Thyroid gland (tissue), 4 donors: ENCODE measurements around the gene TMX4. TPM values are rescaled to one million over a fixed set of nuclear protein-coding genes. Genes with fewer than 3 reads are reported as not detected.

ENCODE experiments used
- DNase-seq, 2 donors: peaks; one replicate each; pipeline ENCODE4 v3.0.0-alpha.2; 2019
- H3K27ac ChIP-seq, 3 donors: fragments of 200-600 bp; sonication (generic); 1 replicate in 2 of 3; 2 replicates in 1 of 3; pipeline ENCODE4 v1.5.1; 2016 to 2019; ENCODE audit warnings: mild to moderate bottlenecking in 1 of 3, moderate library complexity in 1 of 3
- H3K27me3 ChIP-seq: fragments of 200-600 bp; sonication (generic); one replicate; pipeline ENCODE4 v1.5.1; 2019
- H3K36me3 ChIP-seq, 2 donors: fragments of 200-600 bp; sonication (generic); one replicate each; pipeline ENCODE4 v1.5.1; 2016 to 2019
- H3K4me1 ChIP-seq, 2 donors: fragments of 200-600 bp; sonication (generic); one replicate each; pipeline ENCODE4 v1.5.1; 2017 to 2019
- H3K4me3 ChIP-seq, 3 donors: fragments of 200-600 bp; sonication (generic); replicated peaks in 1 of 3; 1 replicate in 2 of 3; 2 replicates in 1 of 3; pipeline ENCODE4 v1.5.1; 2016; ENCODE audit warnings: mild to moderate bottlenecking in 1 of 3
- H3K9me3 ChIP-seq: fragments of 200-600 bp; sonication (generic); one replicate; pipeline ENCODE4 v1.5.1; 2017
- POLR2A ChIP-seq, 2 donors: fragments of 450-650 bp; IDR thresholded peaks; one replicate each; pipeline ENCODE4 v1.6.1; 2017; ENCODE audit warnings: antibody characterized with exemption in 2 of 2, mild to moderate bottlenecking in 2 of 2, moderate library complexity in 1 of 2
- WGBS, 2 donors: methylation state at CpG; one replicate each; pipeline ENCODE4 v1.1.5; 2017; 5-methylcytosine and 5-hydroxymethylcytosine counted together
- intact Hi-C: fragments of 100-400 bp; cut with DNase I; formaldehyde crosslinking; loops from one replicate; pipeline ENCODE4 v1.15.1; 2023
- total RNA-seq, 4 donors: library from RNA; depleted of rRNA; stranded (reverse); fragments of >200 nt; gene quantifications; one replicate each; pipeline ENCODE4 v1.2.3, GENCODE V29; 2016
- TF ChIP-seq, protein P1 (sequence below), 6 experiments: fragments of 200-600 bp in 3 of 6; fragments of 450-650 bp in 3 of 6; sonication (generic) in 3 of 6; IDR thresholded peaks; one replicate each; pipeline ENCODE4 v1.5.1; 2016 to 2019; ENCODE audit warnings: antibody characterized with exemption in 6 of 6, mild to moderate bottlenecking in 2 of 6, inconsistent platforms in 1 of 6, moderate library complexity in 1 of 6

TMX4 gene
- total RNA-seq, 4 donors from 2014 or later: 49.0 to 63.8 (median 57.9) TPM

DNA sequence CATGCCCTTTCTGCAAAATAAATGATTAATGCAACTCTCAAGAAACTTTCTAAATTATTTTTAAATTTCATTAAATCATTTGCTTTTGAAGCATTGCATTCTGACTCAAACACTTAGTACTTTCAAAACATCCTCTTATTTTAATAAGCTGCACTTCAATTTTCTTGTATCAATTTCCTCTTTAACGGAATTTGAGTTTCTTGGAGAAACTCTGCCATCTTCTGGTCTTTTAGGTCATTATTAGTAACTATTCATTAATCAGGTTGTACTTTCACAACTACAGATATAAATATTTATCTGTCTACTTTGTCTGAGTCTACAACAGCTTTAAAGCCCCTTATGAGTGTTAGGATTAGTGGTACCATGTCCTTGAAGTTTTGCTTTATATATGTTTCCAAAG is 30.2 kb downstream of the TMX4 start:
- H3K27me3 ChIP-seq: no peaks in the 10 kb centered on the region
- H3K27ac ChIP-seq: no peak overlapping the region
- no peaks in the 10 kb centered on the region for H3K9me3 ChIP-seq
- H3K4me1 ChIP-seq: no peaks in the 10 kb centered on the region
- H3K4me3 ChIP-seq: no peak overlapping the region
- intact Hi-C loops: no loop called here
- 79 to 82% methylated on average over 1 of the region's 1 CpG for WGBS, 2 donors
- DNase-seq: no peak
- TF ChIP-seq, protein P1, sequence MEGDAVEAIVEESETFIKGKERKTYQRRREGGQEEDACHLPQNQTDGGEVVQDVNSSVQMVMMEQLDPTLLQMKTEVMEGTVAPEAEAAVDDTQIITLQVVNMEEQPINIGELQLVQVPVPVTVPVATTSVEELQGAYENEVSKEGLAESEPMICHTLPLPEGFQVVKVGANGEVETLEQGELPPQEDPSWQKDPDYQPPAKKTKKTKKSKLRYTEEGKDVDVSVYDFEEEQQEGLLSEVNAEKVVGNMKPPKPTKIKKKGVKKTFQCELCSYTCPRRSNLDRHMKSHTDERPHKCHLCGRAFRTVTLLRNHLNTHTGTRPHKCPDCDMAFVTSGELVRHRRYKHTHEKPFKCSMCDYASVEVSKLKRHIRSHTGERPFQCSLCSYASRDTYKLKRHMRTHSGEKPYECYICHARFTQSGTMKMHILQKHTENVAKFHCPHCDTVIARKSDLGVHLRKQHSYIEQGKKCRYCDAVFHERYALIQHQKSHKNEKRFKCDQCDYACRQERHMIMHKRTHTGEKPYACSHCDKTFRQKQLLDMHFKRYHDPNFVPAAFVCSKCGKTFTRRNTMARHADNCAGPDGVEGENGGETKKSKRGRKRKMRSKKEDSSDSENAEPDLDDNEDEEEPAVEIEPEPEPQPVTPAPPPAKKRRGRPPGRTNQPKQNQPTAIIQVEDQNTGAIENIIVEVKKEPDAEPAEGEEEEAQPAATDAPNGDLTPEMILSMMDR (IDR thresholded peaks at IDR 0.05): peak in 1 of 6 experiments; percentile 23
- no peak for TF ChIP-seq POLR2A (IDR thresholded peaks at IDR 0.05)
- peaks cover 0 to 4% of the 10 kb centered on the region in 2 donors for H3K36me3 ChIP-seq

DNA sequence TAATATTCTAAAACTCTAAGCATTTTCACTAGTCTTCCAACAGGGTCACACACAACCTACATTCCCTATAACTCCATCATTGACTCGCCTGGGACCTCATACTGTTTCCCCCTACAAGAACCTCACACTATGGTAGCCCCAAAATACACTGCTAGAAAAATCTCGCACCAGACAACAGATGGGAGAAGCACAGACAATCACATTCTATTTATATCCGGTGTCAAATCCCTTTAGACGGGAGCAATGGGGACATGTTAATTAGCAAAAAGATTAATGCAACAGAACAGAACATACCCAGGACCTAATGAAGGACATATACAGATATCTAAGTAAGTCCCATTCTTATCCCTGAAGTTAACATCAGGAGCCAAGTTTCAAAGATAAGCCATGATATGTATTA is 33.6 kb downstream of the TMX4 start:
- 98 to 99% methylated on average over 4 of the region's 4 CpGs for WGBS, 2 donors

DNA sequence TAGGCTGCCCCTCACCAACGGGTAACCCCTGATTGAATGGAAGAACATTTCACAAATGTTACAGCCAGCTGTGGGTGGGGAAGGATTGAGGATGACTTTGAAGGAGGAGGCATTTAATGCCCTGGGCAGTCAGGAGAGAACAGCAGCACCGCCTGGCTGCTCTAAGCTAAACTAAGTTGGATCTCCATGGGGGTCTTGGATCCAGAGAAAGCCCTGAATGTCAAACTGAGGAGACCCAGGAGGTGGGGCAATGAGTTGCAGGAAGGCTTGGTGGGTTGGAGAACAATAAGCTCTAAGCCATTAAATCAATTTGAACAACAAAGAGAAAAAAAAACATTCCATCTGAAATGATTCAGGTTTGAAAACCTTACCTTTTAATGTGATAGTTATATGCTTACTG is 35.4 kb downstream of the TMX4 start:
- Histone ChIP-seq H3K27ac (no peak overlapping the region), H3K27me3 (no peaks in the 10 kb centered on the region), H3K4me3 (no peak overlapping the region), H3K9me3 (no peaks in the 10 kb centered on the region), H3K4me1 (no peaks in the 10 kb centered on the region), H3K36me3 (peaks cover 6 to 24% of the 10 kb centered on the region in 2 donors)
- 93 to 96% methylated on average over 2 of the region's 2 CpGs for WGBS, 2 donors
- TF ChIP-seq, protein P1 (IDR thresholded peaks at IDR 0.05): no peak
- no peak for TF ChIP-seq POLR2A (IDR thresholded peaks at IDR 0.05)
- no peak for DNase-seq
- intact Hi-C loops: no loop called here

More for the DNA sequence above, 33.6 kb downstream of the TMX4 start:
- H3K36me3 ChIP-seq: peaks cover 9 to 24% of the 10 kb centered on the region in 2 donors
- TF ChIP-seq, protein P1 (IDR thresholded peaks at IDR 0.05): no peak
- no peak for TF ChIP-seq POLR2A (IDR thresholded peaks at IDR 0.05)
- no peak overlapping the region for H3K27ac ChIP-seq
- no peak for DNase-seq
- H3K27me3 ChIP-seq: no peaks in the 10 kb centered on the region
- intact Hi-C loops: no loop called here
- H3K4me3 ChIP-seq: no peak overlapping the region
- no peaks in the 10 kb centered on the region for H3K9me3 ChIP-seq
- no peaks in the 10 kb centered on the region for H3K4me1 ChIP-seq

DNA sequence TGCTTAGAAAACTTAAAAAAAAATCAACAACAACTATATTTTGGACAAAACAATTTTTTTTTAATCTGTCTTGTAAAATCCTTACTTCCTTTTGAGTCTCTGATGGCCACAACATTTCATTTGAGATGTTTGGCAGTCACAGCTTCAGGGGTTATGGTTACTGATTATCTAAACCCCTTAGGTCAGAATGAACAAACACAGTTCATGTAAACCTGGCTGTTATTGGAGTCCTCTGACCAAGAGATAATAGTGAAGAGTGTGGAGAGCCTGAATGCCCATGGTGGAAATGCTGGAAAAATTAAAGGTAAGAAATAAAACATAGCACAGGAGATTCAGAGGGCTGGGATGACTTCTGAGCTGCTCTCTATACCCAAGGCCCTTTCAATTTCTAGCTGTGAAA is 38.2 kb downstream of the TMX4 start:
- intact Hi-C loops: no loop called here
- Histone ChIP-seq H3K27me3 (no peaks in the 10 kb centered on the region), H3K4me3 (no peak overlapping the region), H3K27ac (no peak overlapping the region), H3K4me1 (no peaks in the 10 kb centered on the region), H3K9me3 (no peaks in the 10 kb centered on the region), H3K36me3 (peaks cover 6 to 26% of the 10 kb centered on the region in 2 donors)
- no peak for TF ChIP-seq POLR2A (IDR thresholded peaks at IDR 0.05)
- DNase-seq: no peak

DNA sequence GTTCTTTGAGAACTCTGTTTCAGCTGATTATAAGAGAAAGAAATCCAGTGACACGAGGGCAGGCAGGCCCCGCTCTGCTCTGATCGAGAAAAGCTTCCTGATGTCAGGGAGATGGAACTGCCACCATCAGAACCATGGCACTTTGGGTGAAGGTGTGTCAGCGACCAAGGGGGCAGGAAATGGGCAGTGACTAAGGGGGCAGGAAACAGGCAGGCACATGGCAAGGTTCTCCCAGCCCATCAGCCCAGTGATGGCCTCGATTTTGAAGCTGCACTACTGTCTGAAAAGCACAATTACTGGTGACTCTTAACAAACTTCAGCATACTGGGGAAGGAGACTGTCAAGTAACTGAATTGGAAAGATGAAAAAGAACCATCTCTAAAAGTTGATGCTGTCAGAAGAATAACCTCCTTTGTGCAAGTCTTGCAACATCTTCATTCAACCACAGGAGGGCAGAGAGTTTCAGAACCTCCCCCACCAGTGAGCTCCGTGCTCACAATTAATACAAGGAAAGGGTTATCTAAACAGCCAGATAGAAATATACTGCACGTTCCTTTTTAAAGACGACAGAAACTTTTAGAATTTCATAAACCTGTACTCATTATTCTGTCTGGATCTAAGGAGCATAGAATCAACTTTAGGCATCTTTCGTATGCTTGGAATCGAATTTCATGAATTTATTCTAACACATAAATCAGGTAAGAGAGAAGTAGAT is 39.1 kb downstream of the TMX4 start:
- Histone ChIP-seq H3K9me3 (no peaks in the 10 kb centered on the region), H3K27me3 (no peaks in the 10 kb centered on the region), H3K36me3 (peaks cover 6 to 26% of the 10 kb centered on the region in 2 donors), H3K27ac (no peak overlapping the region), H3K4me3 (no peak overlapping the region), H3K4me1 (no peaks in the 10 kb centered on the region)
- no peak for DNase-seq
- intact Hi-C loops: no loop called here
- 69 to 71% methylated on average over 10 of the region's 10 CpGs for WGBS, 2 donors
- no peak for TF ChIP-seq POLR2A (IDR thresholded peaks at IDR 0.05)
- TF ChIP-seq, protein P1 (IDR thresholded peaks at IDR 0.05): peak in 1 of 6 experiments; percentile 25
